ENCODE measurements around the gene ZC3HAV1.

- TF ChIP-seq CTCF (IDR thresholded peaks at IDR 0.05): no peak
- TF ChIP-seq ZFX (IDR thresholded peaks at IDR 0.05; ENCODE audit: borderline replicate concordance): no peak
Measured at GRCh38 chr7:139119486-139119849, 9.9 kb upstream of the ZC3HAV1 start.

Measured in 22Rv1 (cell line).